Measurements from ENCODE around the gene NRSN2.

GRCh38 chr20:401682-402495 is 55.0 kb downstream of the NRSN2 start:
- TF ChIP-seq CTCF (IDR thresholded peaks at IDR 0.05): no peak
- TF ChIP-seq POLR2A (IDR thresholded peaks at IDR 0.05): no peak

Measured in body of pancreas (tissue), 4 donors.